B cell (primary cell): Measurements from ENCODE around the gene FLAD1. TPM values are rescaled to one million over a fixed set of nuclear protein-coding genes. Genes with fewer than 3 reads are reported as not detected.

Experiments
- ATAC-seq: fragments of 200-7000 bp; cut with Tn5 transposase; one replicate; pipeline ENCODE4 v1.10.0; 2021; ENCODE audit warnings: low read depth, mild to moderate bottlenecking, moderate number of reproducible peaks, moderate library complexity
- CTCF ChIA-PET: fragments of 350-600 bp; sonication (Branson Sonifier 250); formaldehyde crosslinking; loops from one replicate; lab custom pipeline; 2021; ENCODE audit warnings: antibody characterized with exemption, inconsistent platforms; lab: Charles Lee
- POLR2A ChIA-PET: fragments of 350-600 bp; sonication (Branson Sonifier 250); formaldehyde crosslinking; loops from one replicate; lab custom pipeline; 2021; ENCODE audit warnings: antibody characterized with exemption; lab: Charles Lee
- DNase-seq: peaks from one replicate; pipeline ENCODE4 v3.0.0; 2013
- H2AFZ ChIP-seq: 2 replicates; pipeline ENCODE4 v1.6.1; 2012; ENCODE audit warnings: mild to moderate bottlenecking, low read depth, low read length; ENCODE audit not compliant: insufficient read depth, poor library complexity, severe bottlenecking
- H3K27ac ChIP-seq, 2 donors: 1 replicate in 1 of 2; 2 replicates in 1 of 2; pipeline ENCODE4 v1.5.1; 2012 to 2013; ENCODE audit warnings: low read length in 2 of 2, mild to moderate bottlenecking in 2 of 2, moderate library complexity in 1 of 2
- H3K27me3 ChIP-seq, 4 experiments: fragments of 200-600 bp in 1 of 4; sonication (generic) in 1 of 4; replicated peaks in 1 of 4; 1 replicate in 2 of 4; 2 replicates in 2 of 4; pipeline versions ENCODE4 v1.6.1 to v1.7.0; 2013 to 2016; ENCODE audit warnings: low read length in 3 of 4, mild to moderate bottlenecking in 2 of 4, mixed read lengths in 1 of 4, moderate library complexity in 1 of 4; ENCODE audit not compliant: insufficient read depth in 4 of 4, control insufficient read depth in 3 of 4; ENCODE audit errors: control extremely low read depth in 1 of 4
- H3K36me3 ChIP-seq, 2 experiments: replicated peaks in 1 of 2; 1 replicate in 1 of 2; 2 replicates in 1 of 2; pipeline versions ENCODE4 v1.6.1 to v1.7.1; 2013; ENCODE audit warnings: low read length in 1 of 2; ENCODE audit not compliant: insufficient read depth in 2 of 2, control insufficient read depth in 1 of 2; ENCODE audit errors: control extremely low read depth in 1 of 2, extremely low read depth in 1 of 2
- H3K4me1 ChIP-seq, 2 donors: fragments of 200-600 bp in 1 of 2; sonication (generic) in 1 of 2; 1 replicate in 1 of 2; 2 replicates in 1 of 2; pipeline versions ENCODE4 v1.5.1 to v1.6.1; 2013 to 2017; ENCODE audit warnings: low read length in 2 of 2; ENCODE audit not compliant: control insufficient read depth in 2 of 2, insufficient read depth in 2 of 2
- H3K4me2 ChIP-seq: replicated peaks from 2 replicates; pipeline ENCODE3; 2012; ENCODE audit warnings: mild to moderate bottlenecking, low read depth, low read length; ENCODE audit not compliant: poor library complexity, severe bottlenecking
- H3K4me3 ChIP-seq, 5 experiments: fragments of 200-600 bp in 1 of 5; sonication (generic) in 1 of 5; 1 replicate in 3 of 5; 2 replicates in 2 of 5; pipeline versions ENCODE4 v1.5.1 to v1.7.0; 2011 to 2016; ENCODE audit warnings: low read length in 4 of 5, mild to moderate bottlenecking in 4 of 5, low read depth in 2 of 5, control low read depth in 1 of 5, moderate library complexity in 1 of 5; ENCODE audit not compliant: insufficient read depth in 1 of 5; ENCODE audit errors: control extremely low read depth in 1 of 5, extremely low read depth in 1 of 5
- H3K79me2 ChIP-seq: fragments of 200-600 bp; sonication (generic); one replicate; pipeline ENCODE4 v1.6.0; 2016; ENCODE audit warnings: low read length; ENCODE audit not compliant: control insufficient read depth, insufficient read depth
- H3K9ac ChIP-seq: fragments of 200-600 bp; sonication (generic); 2 replicates; pipeline ENCODE4 v1.6.1; 2017; ENCODE audit warnings: mild to moderate bottlenecking, low read length, moderate library complexity
- H3K9me3 ChIP-seq, 3 donors: one replicate each; pipeline versions ENCODE4 v1.6.1 to v1.7.1; 2013; ENCODE audit warnings: low read length in 2 of 3; ENCODE audit not compliant: control insufficient read depth in 2 of 3, insufficient read depth in 1 of 3; ENCODE audit errors: control extremely low read depth in 1 of 3
- H4K20me1 ChIP-seq: 2 replicates; pipeline ENCODE4 v1.6.0; 2012; ENCODE audit warnings: mild to moderate bottlenecking, low read length; ENCODE audit not compliant: insufficient read depth, control insufficient read depth, poor library complexity, severe bottlenecking
- H3K27ac Mint-ChIP-seq: one replicate; pipeline ENCODE4 v1.8.0; 2021; ENCODE audit warnings: mixed read lengths
- H3K27me3 Mint-ChIP-seq: one replicate; pipeline ENCODE4 v1.8.0; 2021; ENCODE audit warnings: mixed read lengths
- H3K4me1 Mint-ChIP-seq: one replicate; pipeline ENCODE4 v1.8.0; 2021; ENCODE audit warnings: mixed read lengths
- H3K4me3 Mint-ChIP-seq: one replicate; pipeline ENCODE4 v1.8.0; 2021; ENCODE audit warnings: mixed read lengths
- H3K9me3 Mint-ChIP-seq: one replicate; pipeline ENCODE4 v1.8.0; 2022; ENCODE audit warnings: mixed read lengths; ENCODE audit not compliant: insufficient read depth
- CTCF ChIP-seq: fragments of 200-600 bp; IDR thresholded peaks from one replicate; pipeline ENCODE4 v1.8.0; 2022; ENCODE audit warnings: antibody characterized with exemption, mild to moderate bottlenecking
- EZH2 ChIP-seq: IDR thresholded peaks from 2 replicates; pipeline ENCODE4 v1.6.1; 2012; ENCODE audit warnings: borderline replicate concordance, low read depth, mild to moderate bottlenecking, moderate library complexity, low read length; ENCODE audit not compliant: insufficient read depth, poor library complexity, severe bottlenecking
- WGBS: methylation state at CpG from one replicate; pipeline ENCODE4 v1.1.5; 2013; ENCODE audit warnings: missing lambda C conversion rate; ENCODE audit not compliant: insufficient coverage; 5-methylcytosine and 5-hydroxymethylcytosine counted together
- intact Hi-C: fragments of 100-400 bp; cut with micrococcal nuclease; formaldehyde crosslinking; loops from one replicate; pipeline ENCODE4 v1.10.0; 2022
- polyA plus RNA-seq: library from polyadenylated mRNA; depleted of rRNA; stranded (reverse); fragments of >200 nt; gene quantifications from 2 replicates; pipeline ENCODE4 v1.2.3, GENCODE V29; 2012
- total RNA-seq, 2 donors: library from RNA; stranded (reverse); fragments of 120-200 nt in 1 of 2; gene quantifications; 1 replicate in 1 of 2; 2 replicates in 1 of 2; pipeline versions ENCODE4 v1.2.3 to v1.2.4, GENCODE V29; 2013 to 2022

The FLAD1 gene
- total and polyA plus RNA-seq, 2 donors (not counting 1 experiment from before 2014, with no cell fraction given) = 51.4 to 83.0 TPM

- intact Hi-C loops = loop anchor here (5.0 kb wide), 4 partner anchors 67 to 918 kb away; partner anchors contain the start of genes ADAR, ATP8B2, GON4L and KCNN3
- Histone ChIP-seq H3K4me2 (no peak overlapping the region), H3K4me3 (no peak overlapping the region), H3K36me3 (no peaks in the 10 kb centered on the region), H4K20me1 (peaks cover 12% of the 10 kb centered on the region), H3K9me3 (no peaks in the 10 kb centered on the region), H3K4me1 (peaks cover 53 to 72% of the 10 kb centered on the region in 2 donors), H3K27me3 (no peaks in the 10 kb centered on the region), H2AFZ (no peak overlapping the region), H3K27ac (no peak overlapping the region), H3K79me2 (peaks cover 39% of the 10 kb centered on the region), H3K9ac (no peak overlapping the region)
- ATAC-seq (no peak), DNase-seq (peak; percentile 30)
- POLR2A ChIA-PET = interaction anchor here (0.7 to 1.7 kb wide), 4 partner anchors 16 to 69 kb away, joined by 3 to 5 read pairs (median 3); partner anchors contain the start of genes KCNN3 and PBXIP1
- CTCF ChIA-PET = interaction anchor here (1.3 to 2.9 kb wide), 7 partner anchors 17 to 458 kb away, joined by 3 to 30 read pairs (median 5); partner anchors contain the start of gene PBXIP1
- Mint-ChIP-seq H3K27me3 (no peaks in the 10 kb centered on the region), H3K4me3 (peak overlapping the region; percentile 79), H3K9me3 (no peaks in the 10 kb centered on the region), H3K4me1 (peaks cover 72% of the 10 kb centered on the region), H3K27ac (peak overlapping the region; percentile 84)
- 100% methylated on average over 7 of the region's 7 CpGs for WGBS
- TF ChIP-seq CTCF = no peak
- TF ChIP-seq EZH2 = no peak
These were observed 44.3 kb upstream of the FLAD1 start for GRCh38 chr1:154938604-154939399.

- H3K4me3 Mint-ChIP-seq = peak overlapping the region; percentile 29
- no peak overlapping the region for H2AFZ ChIP-seq
- WGBS = no CpG with 5 or more reads among the region's 1 CpG
- no peak overlapping the region for H3K9ac ChIP-seq
- H3K9me3 ChIP-seq = no peaks in the 10 kb centered on the region
- peaks cover 19% of the 10 kb centered on the region for H4K20me1 ChIP-seq
- no peaks in the 10 kb centered on the region for H3K9me3 Mint-ChIP-seq
- H3K79me2 ChIP-seq = peaks cover 34% of the 10 kb centered on the region
- TF ChIP-seq EZH2 (no peak), CTCF (no peak)
- peak; percentile 41 for DNase-seq
- H3K27me3 Mint-ChIP-seq = no peaks in the 10 kb centered on the region
- H3K4me1 Mint-ChIP-seq = peaks cover 79% of the 10 kb centered on the region
- H3K4me2 ChIP-seq = no peak overlapping the region
- H3K4me1 ChIP-seq = peaks cover 64 to 85% of the 10 kb centered on the region in 2 donors
- H3K27ac ChIP-seq = no peak overlapping the region
- no peak overlapping the region for H3K4me3 ChIP-seq
- H3K27me3 ChIP-seq = no peaks in the 10 kb centered on the region
- H3K27ac Mint-ChIP-seq = peak overlapping the region; percentile 20
- CTCF ChIA-PET = interaction anchor here (0.7 to 2.3 kb wide), 4 partner anchors 12 to 151 kb away, joined by 3 to 5 read pairs (median 3); partner anchors contain the start of gene PBXIP1
- POLR2A ChIA-PET = interaction anchor here (0.5 to 1.6 kb wide), 3 partner anchors 13 to 884 kb away, joined by 3 to 7 read pairs (median 5); no protein-coding TSS in a partner anchor
- no peak for ATAC-seq
- intact Hi-C loops = no loop called here
- H3K36me3 ChIP-seq = peaks cover 0 to 9% of the 10 kb centered on the region in 2 experiments
These were observed 43.0 kb upstream of the FLAD1 start for GRCh38 chr1:154940213-154940560.
